Measurements from ENCODE around the gene ITPK1. TPM values are rescaled to one million over a fixed set of nuclear protein-coding genes. Genes with fewer than 3 reads are reported as not detected.

The ITPK1 gene
- total RNA-seq, 1 experiment from 2014 or later, result 88.6 TPM

- Histone ChIP-seq H3K27me3 (ENCODE audit: insufficient read depth, low read depth) (no peaks in the 10 kb centered on the region), H3K4me1 (replicated peaks; ENCODE audit: insufficient read depth) (no peaks in the 10 kb centered on the region), H3K4me2 (no peak overlapping the region), H3K27ac (no peak overlapping the region), H3K4me3 (no peak overlapping the region), H3F3A (ENCODE audit: insufficient read depth, low read depth) (no peaks in the 10 kb centered on the region), H3K79me2 (ENCODE audit: low read depth) (no peaks in the 10 kb centered on the region), H3K9me2 (ENCODE audit: insufficient read depth) (no peaks in the 10 kb centered on the region), H2AFZ (no peak overlapping the region), H3K9me3 (ENCODE audit: insufficient read depth, low read depth) (no peaks in the 10 kb centered on the region), H3K36me3 (ENCODE audit: low read depth) (no peaks in the 10 kb centered on the region), H4K20me1 (ENCODE audit: insufficient read depth) (no peaks in the 10 kb centered on the region; the same call in 1 of the 2 replicates)
- ChIA-PET POLR2A (ENCODE audit: unreplicated experiment) (interaction anchor here (0.6 kb wide), 1 partner anchor 93 kb away, joined by 3 read pairs; no protein-coding TSS in a partner anchor), CTCF (no interaction called here)
- BruUV-seq (replicated peaks), result no TSS peak
- no peak for DNase-seq
- intact Hi-C loops (cut with micrococcal nuclease; ENCODE audit: unreplicated experiment), result no loop called here
- no peak for TF ChIP-seq EZH2 (IDR thresholded peaks at IDR 0.05; ENCODE audit: low read depth)
- TF ChIP-seq CTCF (conservative IDR thresholded peaks at IDR 0.05), result no peak
Measured at GRCh38 chr14:92993302-92993701, 122.4 kb downstream of the ITPK1 start.

- no peak overlapping the region for H3K4me3 ChIP-seq
- DNase-seq, result no peak
- H2AFZ ChIP-seq, result no peak overlapping the region
- no peak overlapping the region for H3K27ac ChIP-seq
- CTCF ChIA-PET, result no interaction called here
- no peaks in the 10 kb centered on the region; the same call in 1 of the 2 replicates for H4K20me1 ChIP-seq (ENCODE audit: insufficient read depth)
- H3K79me2 ChIP-seq (ENCODE audit: low read depth), result no peaks in the 10 kb centered on the region
- BruUV-seq (replicated peaks), result no TSS peak
- no peaks in the 10 kb centered on the region for H3K36me3 ChIP-seq (ENCODE audit: low read depth)
- H3K27me3 ChIP-seq (ENCODE audit: insufficient read depth, low read depth), result no peaks in the 10 kb centered on the region
- H3F3A ChIP-seq (ENCODE audit: insufficient read depth, low read depth), result no peaks in the 10 kb centered on the region
- no peaks in the 10 kb centered on the region for H3K9me2 ChIP-seq (ENCODE audit: insufficient read depth)
- H3K9me3 ChIP-seq (ENCODE audit: insufficient read depth, low read depth), result no peaks in the 10 kb centered on the region
- POLR2A ChIA-PET (ENCODE audit: unreplicated experiment), result no interaction called here
- H3K4me1 ChIP-seq (replicated peaks; ENCODE audit: insufficient read depth), result peaks cover 5% of the 10 kb centered on the region
- intact Hi-C loops (cut with micrococcal nuclease; ENCODE audit: unreplicated experiment), result no loop called here
- no peak for TF ChIP-seq CTCF (conservative IDR thresholded peaks at IDR 0.05)
- TF ChIP-seq EZH2 (IDR thresholded peaks at IDR 0.05; ENCODE audit: low read depth), result no peak
- no peak overlapping the region for H3K4me2 ChIP-seq
Measured at GRCh38 chr14:92991536-92991935, 124.2 kb downstream of the ITPK1 start.

- Histone ChIP-seq H3K27me3 (ENCODE audit: insufficient read depth, low read depth) (no peaks in the 10 kb centered on the region), H2AFZ (no peak overlapping the region), H3K4me2 (no peak overlapping the region), H3K27ac (no peak overlapping the region), H3K4me1 (replicated peaks; ENCODE audit: insufficient read depth) (peaks cover 13% of the 10 kb centered on the region), H3K9me2 (ENCODE audit: insufficient read depth) (no peaks in the 10 kb centered on the region), H3K36me3 (ENCODE audit: low read depth) (no peaks in the 10 kb centered on the region), H3F3A (ENCODE audit: insufficient read depth, low read depth) (no peaks in the 10 kb centered on the region), H3K9me3 (ENCODE audit: insufficient read depth, low read depth) (no peaks in the 10 kb centered on the region), H3K4me3 (no peak overlapping the region), H4K20me1 (ENCODE audit: insufficient read depth) (no peaks in the 10 kb centered on the region; the same call in 1 of the 2 replicates), H3K79me2 (ENCODE audit: low read depth) (no peaks in the 10 kb centered on the region)
- no TSS peak for BruUV-seq (replicated peaks)
- TF ChIP-seq CTCF (conservative IDR thresholded peaks at IDR 0.05) (no peak), EZH2 (IDR thresholded peaks at IDR 0.05; ENCODE audit: low read depth) (no peak)
- ChIA-PET POLR2A (ENCODE audit: unreplicated experiment) (no interaction called here), CTCF (no interaction called here)
- intact Hi-C loops (cut with micrococcal nuclease; ENCODE audit: unreplicated experiment), result no loop called here
- DNase-seq, result no peak
Measured at GRCh38 chr14:92990456-92991430, 125.0 kb downstream of the ITPK1 start.
